ENCODE results near the gene NOC4L. TPM values are rescaled to one million over a fixed set of nuclear protein-coding genes. Genes with fewer than 3 reads are reported as not detected.

The NOC4L gene
- total RNA-seq, 4 donors from 2014 or later, result 7.5 to 13.4 (median 9.5) TPM

GRCh38 chr12:132170637-132171292 lies 26.5 kb downstream of the NOC4L start:
- no peaks in the 10 kb centered on the region for H3K9me3 ChIP-seq
- no peaks in the 10 kb centered on the region for H3K36me3 ChIP-seq
- H3K27ac ChIP-seq, result no peak overlapping the region
- no peak for ATAC-seq
- no CpG with 5 or more reads among the region's 33 CpGs for WGBS, 2 donors (ENCODE audit: low coverage in 1 of 2)
- TF ChIP-seq EP300 (IDR thresholded peaks at IDR 0.05), result no peak
- peaks cover 99% of the 10 kb centered on the region for H3K27me3 ChIP-seq
- H3K4me1 ChIP-seq, result no peaks in the 10 kb centered on the region
- no peak overlapping the region for H3K4me3 ChIP-seq

- Histone ChIP-seq H3K36me3 (no peaks in the 10 kb centered on the region), H3K9me3 (no peaks in the 10 kb centered on the region), H3K27ac (no peak overlapping the region), H3K4me1 (no peaks in the 10 kb centered on the region), H3K4me3 (no peak overlapping the region), H3K27me3 (peaks cover 99% of the 10 kb centered on the region)
- no peak for ATAC-seq
- WGBS, 2 donors (ENCODE audit: low coverage in 1 of 2), result 73% methylated on average over 9 of the region's 24 CpGs; no CpG with 5 or more reads in 1 of the 2 donors
- no peak for TF ChIP-seq CTCF (IDR thresholded peaks at IDR 0.05)
- no peak for TF ChIP-seq POLR2A (IDR thresholded peaks at IDR 0.05)
- TF ChIP-seq POLR2AphosphoS5 (IDR thresholded peaks at IDR 0.05), result no peak
- TF ChIP-seq EP300 (IDR thresholded peaks at IDR 0.05), result no peak
Measured at GRCh38 chr12:132171293-132171967, 27.2 kb downstream of the NOC4L start.

GRCh38 chr12:132171968-132172521 lies 27.8 kb downstream of the NOC4L start:
- Histone ChIP-seq H3K4me3 (no peak overlapping the region), H3K4me1 (no peaks in the 10 kb centered on the region), H3K36me3 (no peaks in the 10 kb centered on the region), H3K27me3 (peaks cover 100% of the 10 kb centered on the region), H3K9me3 (no peaks in the 10 kb centered on the region), H3K27ac (no peak overlapping the region)
- no peak for ATAC-seq
- 62% methylated on average over 7 of the region's 28 CpGs; no CpG with 5 or more reads in 1 of the 2 donors for whole genome bisulfite sequencing, 2 donors (ENCODE audit: low coverage in 1 of 2)
- TF ChIP-seq POLR2AphosphoS5 (IDR thresholded peaks at IDR 0.05) (no peak), POLR2A (IDR thresholded peaks at IDR 0.05) (no peak), EP300 (IDR thresholded peaks at IDR 0.05) (no peak), CTCF (IDR thresholded peaks at IDR 0.05) (no peak)

- 70% methylated on average over 2 of the region's 15 CpGs; no CpG with 5 or more reads in 1 of the 2 donors for WGBS, 2 donors (ENCODE audit: low coverage in 1 of 2)
- Histone ChIP-seq H3K4me1 (no peaks in the 10 kb centered on the region), H3K27me3 (peaks cover 98% of the 10 kb centered on the region), H3K27ac (no peak overlapping the region), H3K4me3 (no peak overlapping the region), H3K36me3 (no peaks in the 10 kb centered on the region), H3K9me3 (no peaks in the 10 kb centered on the region)
- TF ChIP-seq EP300 (IDR thresholded peaks at IDR 0.05), result no peak
- no peak for TF ChIP-seq CTCF (IDR thresholded peaks at IDR 0.05)
- TF ChIP-seq POLR2AphosphoS5 (IDR thresholded peaks at IDR 0.05), result no peak
- no peak for TF ChIP-seq POLR2A (IDR thresholded peaks at IDR 0.05)
- no peak for ATAC-seq
Measured at GRCh38 chr12:132172619-132173018, 28.4 kb downstream of the NOC4L start.

GRCh38 chr12:132173135-132174014 lies 29.1 kb downstream of the NOC4L start:
- 57 to 75% methylated on average over 6 to 14 of the region's 35 CpGs for WGBS, 2 donors (ENCODE audit: low coverage in 1 of 2)

More at GRCh38 chr12:132173135-132174014, 29.1 kb downstream of the NOC4L start:
- Histone ChIP-seq H3K27ac (no peak overlapping the region), H3K4me3 (no peak overlapping the region), H3K27me3 (peaks cover 96% of the 10 kb centered on the region), H3K9me3 (no peaks in the 10 kb centered on the region), H3K36me3 (no peaks in the 10 kb centered on the region), H3K4me1 (no peaks in the 10 kb centered on the region)
- TF ChIP-seq POLR2AphosphoS5 (IDR thresholded peaks at IDR 0.05) (no peak), EP300 (IDR thresholded peaks at IDR 0.05) (no peak), POLR2A (IDR thresholded peaks at IDR 0.05) (no peak), CTCF (IDR thresholded peaks at IDR 0.05) (no peak)
- ATAC-seq, result no peak
